Spleen (tissue), 11 donors: ENCODE measurements around the gene OPCML. TPM values are rescaled to one million over a fixed set of nuclear protein-coding genes. Genes with fewer than 3 reads are reported as not detected.

Experiments used
- DNase-seq: peaks from one replicate; pipeline ENCODE4 v3.0.0-alpha.2; 2020
- H3K27ac ChIP-seq, 8 donors: fragments of 200-600 bp; sonication (generic) in 7 of 8; 1 replicate in 4 of 8; 2 replicates in 4 of 8; pipeline versions ENCODE4 v1.5.0 to v1.8.0; 2016 to 2021; ENCODE audit warnings: inconsistent platforms in 4 of 8, mild to moderate bottlenecking in 4 of 8, moderate library complexity in 1 of 8
- H3K27me3 ChIP-seq, 7 donors: fragments of 200-600 bp; sonication (generic) in 6 of 7; replicated peaks in 1 of 7; 1 replicate in 4 of 7; 2 replicates in 3 of 7; pipeline versions ENCODE4 v1.5.0 to v1.8.0; 2016 to 2021; ENCODE audit warnings: inconsistent platforms in 3 of 7, mild to moderate bottlenecking in 1 of 7
- H3K36me3 ChIP-seq, 6 donors: fragments of 200-600 bp; sonication (generic) in 5 of 6; 1 replicate in 4 of 6; 2 replicates in 2 of 6; pipeline versions ENCODE4 v1.5.0 to v1.8.0; 2016 to 2021; ENCODE audit warnings: inconsistent platforms in 2 of 6
- H3K4me1 ChIP-seq, 6 donors: fragments of 200-600 bp; sonication (generic) in 5 of 6; 1 replicate in 3 of 6; 2 replicates in 3 of 6; pipeline versions ENCODE4 v1.5.0 to v1.8.0; 2016 to 2021; ENCODE audit warnings: inconsistent platforms in 3 of 6
- H3K4me3 ChIP-seq, 8 donors: fragments of 200-600 bp; sonication (generic) in 7 of 8; 1 replicate in 4 of 8; 2 replicates in 4 of 8; pipeline versions ENCODE4 v1.5.0 to v1.8.0; 2016 to 2021; ENCODE audit warnings: inconsistent platforms in 4 of 8, mild to moderate bottlenecking in 4 of 8, moderate library complexity in 2 of 8
- H3K9me3 ChIP-seq, 8 donors: fragments of 200-600 bp; sonication (generic) in 7 of 8; 1 replicate in 4 of 8; 2 replicates in 4 of 8; pipeline versions ENCODE4 v1.5.0 to v1.8.0; 2016 to 2021; ENCODE audit warnings: inconsistent platforms in 4 of 8
- POLR2A ChIP-seq, 3 donors: fragments of 450-650 bp; IDR thresholded peaks; one replicate each; pipeline ENCODE4 v1.5.1; 2017; ENCODE audit warnings: antibody characterized with exemption in 3 of 3, mild to moderate bottlenecking in 1 of 3
- POLR2AphosphoS5 ChIP-seq, 3 donors: sonication (generic); formaldehyde crosslinking; IDR thresholded peaks; one replicate each; pipeline ENCODE4 v1.5.1; 2017; ENCODE audit warnings: antibody characterized with exemption in 3 of 3
- WGBS, 5 donors: extraction: QIAGEN DNeasy Blood & Tissue Kit in 3 of 5; methylation state at CpG; one replicate each; pipeline versions ENCODE4 v1.1.5 to v1.1.7; 2013 to 2018; 5-methylcytosine and 5-hydroxymethylcytosine counted together
- intact Hi-C: fragments of 100-400 bp; cut with DNase I; formaldehyde crosslinking; loops from one replicate; pipeline ENCODE4 v1.15.0; 2023; ENCODE audit warnings: low total_unique reads
- polyA plus RNA-seq, 3 donors: library from polyadenylated mRNA; stranded (reverse); fragments of 200-250 nt; gene quantifications; one replicate each; pipeline ENCODE4 v1.2.1, GENCODE V29; 2013
- total RNA-seq, 7 donors: library from RNA; depleted of rRNA in 3 of 7; stranded (reverse); fragments of >200 nt in 3 of 7; fragmentation: NEBNext Ultra II Directional in 4 of 7; extraction: Animal tissue kit (Norgen Biotek cat#: 25700) in 4 of 7; gene quantifications; one replicate each; pipeline versions ENCODE4 v1.1.0 to v1.2.1, GENCODE V29; 2016 to 2021
- TF ChIP-seq, protein P1 (sequence below), 11 experiments: fragments of 200-600 bp in 7 of 11; fragments of 450-650 bp in 4 of 11; sonication (generic) in 4 of 11; IDR thresholded peaks in 8 of 11; conservative IDR thresholded peaks in 3 of 11; 1 replicate in 7 of 11; 2 replicates in 4 of 11; pipeline versions ENCODE4 v1.4.0 to v1.8.0; 2016 to 2021; ENCODE audit warnings: antibody characterized with exemption in 11 of 11, inconsistent platforms in 4 of 11, mild to moderate bottlenecking in 1 of 11
- donor health status: healthy with polysubstance abuse.
- donor health status: DM: no; HTN: no; CAD: no; lungs with moderate emphysema.
- donor health status: DM: no; HTN: no; CAD: no.
- donor health status: Bipolar disorder and iron deficiency.
- donor health status: healthy.
- donor health status: DM: no; HTN: no; CAD: no.
- donor health status: DM: yes; HTN: yes; CAD: no.

The OPCML gene
- total and polyA plus RNA-seq, 10 donors = 0.09 to 10.7 (median 3.1) TPM

GRCh38 chr11:132610791-132611190, 921.5 kb downstream of the OPCML start:
- intact Hi-C loops = no loop called here
- H3K4me1 ChIP-seq = peaks cover 0 to 8% (median 0%) of the 10 kb centered on the region in 6 donors
- H3K4me3 ChIP-seq = no peak overlapping the region
- H3K36me3 ChIP-seq = no peaks in the 10 kb centered on the region
- DNase-seq = no peak
- TF ChIP-seq, protein P1, sequence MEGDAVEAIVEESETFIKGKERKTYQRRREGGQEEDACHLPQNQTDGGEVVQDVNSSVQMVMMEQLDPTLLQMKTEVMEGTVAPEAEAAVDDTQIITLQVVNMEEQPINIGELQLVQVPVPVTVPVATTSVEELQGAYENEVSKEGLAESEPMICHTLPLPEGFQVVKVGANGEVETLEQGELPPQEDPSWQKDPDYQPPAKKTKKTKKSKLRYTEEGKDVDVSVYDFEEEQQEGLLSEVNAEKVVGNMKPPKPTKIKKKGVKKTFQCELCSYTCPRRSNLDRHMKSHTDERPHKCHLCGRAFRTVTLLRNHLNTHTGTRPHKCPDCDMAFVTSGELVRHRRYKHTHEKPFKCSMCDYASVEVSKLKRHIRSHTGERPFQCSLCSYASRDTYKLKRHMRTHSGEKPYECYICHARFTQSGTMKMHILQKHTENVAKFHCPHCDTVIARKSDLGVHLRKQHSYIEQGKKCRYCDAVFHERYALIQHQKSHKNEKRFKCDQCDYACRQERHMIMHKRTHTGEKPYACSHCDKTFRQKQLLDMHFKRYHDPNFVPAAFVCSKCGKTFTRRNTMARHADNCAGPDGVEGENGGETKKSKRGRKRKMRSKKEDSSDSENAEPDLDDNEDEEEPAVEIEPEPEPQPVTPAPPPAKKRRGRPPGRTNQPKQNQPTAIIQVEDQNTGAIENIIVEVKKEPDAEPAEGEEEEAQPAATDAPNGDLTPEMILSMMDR (IDR thresholded peaks at IDR 0.05 in 8 of 11, conservative IDR thresholded peaks at IDR 0.05 in 3 of 11) = no peak
- TF ChIP-seq POLR2AphosphoS5 (IDR thresholded peaks at IDR 0.05) (no peak), POLR2A (IDR thresholded peaks at IDR 0.05) (no peak)
- 82 to 89% (median 84%) methylated on average over 4 of the region's 4 CpGs for WGBS, 5 donors
- peaks cover 0 to 6% (median 0%) of the 10 kb centered on the region in 8 donors for H3K9me3 ChIP-seq
- no peaks in the 10 kb centered on the region for H3K27me3 ChIP-seq
- no peak overlapping the region for H3K27ac ChIP-seq

DNA sequence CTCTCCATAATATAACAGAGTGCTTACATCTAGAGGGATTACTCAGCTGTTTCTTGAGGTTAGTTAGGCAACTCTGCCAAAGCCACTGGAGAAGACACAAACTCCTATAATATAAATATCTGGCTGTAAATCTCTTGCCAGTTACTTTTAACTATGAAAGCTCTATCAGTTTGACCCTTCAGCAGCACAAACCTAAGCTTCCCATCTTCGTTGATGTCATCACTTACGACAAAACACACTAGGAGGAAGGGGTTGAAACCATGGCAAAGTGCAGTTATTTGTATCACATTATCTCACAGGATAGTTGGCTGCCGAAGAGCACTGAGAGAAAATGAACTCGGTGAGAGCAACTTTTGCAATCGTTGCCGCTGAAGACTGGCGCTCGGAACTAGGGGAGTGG, 922.1 kb downstream of the OPCML start:
- no peaks in the 10 kb centered on the region for H3K36me3 ChIP-seq
- no peak overlapping the region for H3K27ac ChIP-seq
- peaks cover 0 to 6% (median 0%) of the 10 kb centered on the region in 8 donors for H3K9me3 ChIP-seq
- WGBS, 5 donors = 82 to 94% (median 86%) methylated on average over 8 of the region's 8 CpGs
- H3K4me1 ChIP-seq = peaks cover 0 to 10% (median 0%) of the 10 kb centered on the region in 6 donors
- intact Hi-C loops = no loop called here
- no peak overlapping the region for H3K4me3 ChIP-seq
- TF ChIP-seq, protein P1 (IDR thresholded peaks at IDR 0.05 in 8 of 11, conservative IDR thresholded peaks at IDR 0.05 in 3 of 11) = no peak
- TF ChIP-seq POLR2AphosphoS5 (IDR thresholded peaks at IDR 0.05) = no peak
- no peak for TF ChIP-seq POLR2A (IDR thresholded peaks at IDR 0.05)
- H3K27me3 ChIP-seq = no peaks in the 10 kb centered on the region
- no peak for DNase-seq

- Histone ChIP-seq H3K27me3 (no peaks in the 10 kb centered on the region), H3K4me3 (no peak overlapping the region), H3K4me1 (peaks cover 0 to 10% (median 0%) of the 10 kb centered on the region in 6 donors), H3K27ac (no peak overlapping the region), H3K36me3 (no peaks in the 10 kb centered on the region), H3K9me3 (no peaks in the 10 kb centered on the region)
- intact Hi-C loops = no loop called here
- 58 to 81% (median 71%) methylated on average over 2 of the region's 2 CpGs for WGBS, 5 donors
- DNase-seq = no peak
- no peak for TF ChIP-seq POLR2A (IDR thresholded peaks at IDR 0.05)
- TF ChIP-seq POLR2AphosphoS5 (IDR thresholded peaks at IDR 0.05) = no peak
- TF ChIP-seq, protein P1 (IDR thresholded peaks at IDR 0.05 in 8 of 11, conservative IDR thresholded peaks at IDR 0.05 in 3 of 11) = no peak
These were observed 924.7 kb downstream of the OPCML start for GRCh38 chr11:132607575-132607974.

- H3K4me3 ChIP-seq = no peak overlapping the region
- H3K4me1 ChIP-seq = peaks cover 0 to 10% (median 0%) of the 10 kb centered on the region in 6 donors
- intact Hi-C loops = no loop called here
- WGBS, 5 donors = 42 to 54% (median 51%) methylated on average over 9 of the region's 9 CpGs
- no peaks in the 10 kb centered on the region for H3K27me3 ChIP-seq
- no peaks in the 10 kb centered on the region for H3K9me3 ChIP-seq
- no peaks in the 10 kb centered on the region for H3K36me3 ChIP-seq
- no peak for DNase-seq
- no peak for TF ChIP-seq POLR2A (IDR thresholded peaks at IDR 0.05)
- TF ChIP-seq, protein P1 (IDR thresholded peaks at IDR 0.05 in 8 of 11, conservative IDR thresholded peaks at IDR 0.05 in 3 of 11) = no peak
- no peak for TF ChIP-seq POLR2AphosphoS5 (IDR thresholded peaks at IDR 0.05)
- H3K27ac ChIP-seq = no peak overlapping the region
These were observed 926.3 kb downstream of the OPCML start for GRCh38 chr11:132605825-132606570.
